ENCODE data around the gene THOC5. TPM values are rescaled to one million over a fixed set of nuclear protein-coding genes. Genes with fewer than 3 reads are reported as not detected.

The THOC5 gene
- total and polyA plus RNA-seq, 4 donors: 21.0 to 51.8 (median 27.9) TPM

DNA sequence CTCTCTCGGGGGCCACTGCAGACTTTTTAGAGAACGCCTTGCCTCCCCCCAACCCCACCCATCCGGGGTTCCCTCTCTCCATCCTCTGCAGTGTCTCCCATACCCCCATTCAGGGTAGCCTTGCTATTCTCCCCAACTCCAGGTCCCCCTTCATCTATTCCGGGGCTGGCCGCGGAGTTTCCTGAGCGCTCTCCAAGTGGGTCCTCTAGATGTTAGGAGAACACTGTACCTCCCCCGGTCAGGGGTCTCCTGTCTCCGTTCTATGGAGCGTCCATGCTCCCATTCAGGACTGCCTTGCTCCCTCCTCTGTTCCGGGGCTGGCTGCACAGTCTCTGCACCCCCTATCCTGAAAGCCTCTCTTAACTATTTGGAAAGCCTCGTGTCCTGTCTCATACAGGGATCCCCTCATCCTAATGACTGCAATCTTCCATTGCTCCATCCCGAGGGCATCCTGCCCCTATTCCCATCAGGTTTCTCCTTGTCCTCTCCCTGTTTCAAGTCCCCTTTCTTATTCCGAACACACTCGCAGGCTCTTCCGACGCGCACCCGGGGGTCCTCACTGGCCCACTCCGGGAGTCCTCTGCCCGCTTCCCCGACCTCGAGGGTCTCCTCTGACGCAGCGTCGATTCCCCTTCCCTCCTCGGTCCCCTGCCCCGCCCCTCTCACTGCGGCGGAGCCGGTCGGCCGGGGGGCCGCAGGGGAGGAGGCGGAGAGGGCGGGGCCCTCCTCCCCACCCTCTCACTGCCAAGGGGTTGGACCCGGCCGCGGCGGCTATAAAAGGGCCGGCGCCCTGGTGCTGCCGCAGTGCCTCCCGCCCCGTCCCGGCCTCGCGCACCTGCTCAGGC lies 73.9 kb downstream of the THOC5 start, which contains the start of gene NEFH:
NEFH (plus strand) TSS at position 802 of the 845 bp plus-strand sequence. CDS start 45 bp downstream, outside the sequence.
- WGBS, 2 donors: 7 to 8% methylated on average over 41 to 48 of the region's 48 CpGs
- DNase-seq: no peak
- no peak within 1 kb of the TSS for H3K4me3 ChIP-seq
- no peaks in the 10 kb centered on the region for H3K36me3 ChIP-seq (ENCODE audit: control insufficient read depth in 4 of 4, insufficient read depth in 4 of 4, low read length in 4 of 4)
- peaks cover 0 to 13% (median 0%) of the 10 kb centered on the region in 4 donors for H3K9me3 ChIP-seq (ENCODE audit: control insufficient read depth in 4 of 4, insufficient read depth in 3 of 4, low read length in 3 of 4)
- H3K27ac ChIP-seq (ENCODE audit: low read depth in 1 of 2, low read length in 1 of 2): no peak within 1 kb of the TSS
- no peak within 1 kb of the TSS for H3K9ac ChIP-seq (ENCODE audit: insufficient read depth in 1 of 2, low read length in 2 of 2)
- ATAC-seq (ENCODE audit: insufficient read depth, low FRiP score): no peak
- H3K4me1 ChIP-seq (ENCODE audit: control insufficient read depth in 5 of 5, insufficient read depth in 5 of 5, low read length in 5 of 5): peaks cover 0 to 25% (median 0%) of the 10 kb centered on the region in 5 donors
- H3K27me3 ChIP-seq (ENCODE audit: control insufficient read depth in 3 of 3, insufficient read depth in 3 of 3, low read length in 2 of 3): peaks cover 3 to 19% (median 17%) of the 10 kb centered on the region in 3 donors
- TF ChIP-seq, protein P1, sequence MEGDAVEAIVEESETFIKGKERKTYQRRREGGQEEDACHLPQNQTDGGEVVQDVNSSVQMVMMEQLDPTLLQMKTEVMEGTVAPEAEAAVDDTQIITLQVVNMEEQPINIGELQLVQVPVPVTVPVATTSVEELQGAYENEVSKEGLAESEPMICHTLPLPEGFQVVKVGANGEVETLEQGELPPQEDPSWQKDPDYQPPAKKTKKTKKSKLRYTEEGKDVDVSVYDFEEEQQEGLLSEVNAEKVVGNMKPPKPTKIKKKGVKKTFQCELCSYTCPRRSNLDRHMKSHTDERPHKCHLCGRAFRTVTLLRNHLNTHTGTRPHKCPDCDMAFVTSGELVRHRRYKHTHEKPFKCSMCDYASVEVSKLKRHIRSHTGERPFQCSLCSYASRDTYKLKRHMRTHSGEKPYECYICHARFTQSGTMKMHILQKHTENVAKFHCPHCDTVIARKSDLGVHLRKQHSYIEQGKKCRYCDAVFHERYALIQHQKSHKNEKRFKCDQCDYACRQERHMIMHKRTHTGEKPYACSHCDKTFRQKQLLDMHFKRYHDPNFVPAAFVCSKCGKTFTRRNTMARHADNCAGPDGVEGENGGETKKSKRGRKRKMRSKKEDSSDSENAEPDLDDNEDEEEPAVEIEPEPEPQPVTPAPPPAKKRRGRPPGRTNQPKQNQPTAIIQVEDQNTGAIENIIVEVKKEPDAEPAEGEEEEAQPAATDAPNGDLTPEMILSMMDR (IDR thresholded peaks at IDR 0.05; ENCODE audit: control extremely low read depth, extremely low read depth): no peak

DNA sequence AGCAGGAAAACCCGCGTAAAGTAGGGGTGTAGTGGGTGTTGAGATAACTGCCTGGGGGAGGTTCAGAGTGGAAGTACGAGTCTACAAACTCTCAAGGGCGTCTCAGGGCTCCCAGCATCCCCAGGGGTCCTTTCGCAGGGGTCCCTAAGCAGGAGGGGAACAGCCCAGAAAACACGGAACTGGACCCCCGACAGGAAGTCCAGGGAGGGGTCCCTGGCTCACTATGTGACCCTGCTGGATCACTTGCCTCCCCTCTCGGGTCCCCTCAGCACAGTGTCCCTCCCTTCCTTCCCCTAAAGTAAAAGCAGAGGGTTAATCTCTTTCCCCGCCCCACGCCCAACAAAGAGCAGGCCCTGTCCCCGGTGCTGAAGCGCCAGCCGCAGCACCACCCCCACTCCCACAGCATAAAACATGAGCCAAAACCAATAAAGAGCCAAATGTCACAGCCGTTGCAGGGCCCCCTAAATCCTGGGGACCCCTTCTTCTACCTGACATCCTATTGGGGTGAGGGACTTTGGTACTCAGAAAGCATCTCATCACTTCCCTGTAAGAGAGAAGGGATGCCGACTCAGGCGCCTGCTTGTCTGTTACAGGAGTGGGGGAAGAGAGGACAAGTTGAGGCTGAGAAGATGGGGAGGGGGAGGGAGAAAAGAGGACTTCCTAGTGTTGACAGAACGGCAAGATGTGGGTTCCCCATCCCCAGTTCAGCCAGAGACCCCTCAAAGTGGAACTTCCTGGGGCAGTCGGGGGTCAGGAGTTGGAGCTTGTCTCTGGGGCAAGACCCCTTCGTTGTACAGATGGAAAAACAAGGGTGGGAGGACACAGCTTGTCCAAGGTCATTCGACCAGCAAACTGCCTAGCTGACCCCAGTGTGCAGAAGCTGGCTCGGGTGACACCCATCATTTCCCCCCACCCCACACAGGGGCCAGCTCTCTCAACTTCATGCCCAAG lies 75.0 kb downstream of the THOC5 start:
- Histone ChIP-seq H3K4me1 (ENCODE audit: control insufficient read depth in 5 of 5, insufficient read depth in 5 of 5, low read length in 5 of 5) (peaks cover 0 to 25% (median 0%) of the 10 kb centered on the region in 5 donors), H3K4me3 (no peak overlapping the region), H3K9me3 (ENCODE audit: control insufficient read depth in 4 of 4, insufficient read depth in 3 of 4, low read length in 3 of 4) (peaks cover 0 to 16% (median 0%) of the 10 kb centered on the region in 4 donors), H3K27ac (ENCODE audit: low read depth in 1 of 2, low read length in 1 of 2) (no peak overlapping the region), H3K27me3 (ENCODE audit: control insufficient read depth in 3 of 3, insufficient read depth in 3 of 3, low read length in 2 of 3) (peaks cover 3 to 19% (median 17%) of the 10 kb centered on the region in 3 donors), H3K36me3 (ENCODE audit: control insufficient read depth in 4 of 4, insufficient read depth in 4 of 4, low read length in 4 of 4) (no peaks in the 10 kb centered on the region), H3K9ac (ENCODE audit: insufficient read depth in 1 of 2, low read length in 2 of 2) (no peak overlapping the region)
- TF ChIP-seq, protein P1 (IDR thresholded peaks at IDR 0.05; ENCODE audit: control extremely low read depth, extremely low read depth): no peak
- DNase-seq (peak; percentile 50 to 52 (median 51)), ATAC-seq (ENCODE audit: insufficient read depth, low FRiP score) (no peak)
- 8 to 10% methylated on average over 21 of the region's 21 CpGs for WGBS, 2 donors

DNA sequence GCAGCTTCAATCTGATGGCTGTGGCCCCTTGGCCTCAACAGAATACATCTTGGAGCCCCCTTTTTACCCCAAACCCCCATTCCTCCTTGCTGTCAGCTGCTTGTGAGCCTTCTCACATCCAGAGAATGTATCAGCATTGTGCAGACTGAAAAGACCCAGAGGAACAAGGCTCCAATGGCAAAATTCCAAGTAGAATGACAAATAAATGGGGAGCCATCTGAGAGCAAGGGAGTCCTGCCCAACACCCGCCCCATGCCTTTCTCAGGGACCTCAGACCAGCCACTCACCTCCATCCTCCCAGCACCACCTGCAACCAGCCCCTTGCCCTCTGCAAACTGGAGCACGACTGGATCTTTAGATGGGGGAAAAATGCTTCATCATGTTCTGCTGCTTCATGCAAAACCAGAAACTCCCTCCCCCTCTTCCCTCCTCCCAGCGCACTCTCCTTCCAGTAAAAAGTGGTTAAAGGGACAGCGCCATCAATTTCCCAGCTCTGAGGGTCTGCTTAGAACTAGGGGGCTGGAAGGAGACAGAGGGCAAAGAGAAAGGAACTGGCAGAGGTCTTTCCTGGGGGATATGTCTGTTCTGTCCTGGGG lies 75.7 kb downstream of the THOC5 start:
- no peak overlapping the region for H3K9ac ChIP-seq (ENCODE audit: insufficient read depth in 1 of 2, low read length in 2 of 2)
- no peaks in the 10 kb centered on the region for H3K36me3 ChIP-seq (ENCODE audit: control insufficient read depth in 4 of 4, insufficient read depth in 4 of 4, low read length in 4 of 4)
- WGBS, 2 donors: 15 to 25% methylated on average over 4 of the region's 4 CpGs
- TF ChIP-seq, protein P1 (IDR thresholded peaks at IDR 0.05; ENCODE audit: control extremely low read depth, extremely low read depth): no peak
- H3K4me3 ChIP-seq: no peak overlapping the region
- DNase-seq (no peak), ATAC-seq (ENCODE audit: insufficient read depth, low FRiP score) (no peak)
- peaks cover 0 to 25% (median 0%) of the 10 kb centered on the region in 5 donors for H3K4me1 ChIP-seq (ENCODE audit: control insufficient read depth in 5 of 5, insufficient read depth in 5 of 5, low read length in 5 of 5)
- H3K27ac ChIP-seq (ENCODE audit: low read depth in 1 of 2, low read length in 1 of 2): no peak overlapping the region
- peaks cover 3 to 19% (median 17%) of the 10 kb centered on the region in 3 donors for H3K27me3 ChIP-seq (ENCODE audit: control insufficient read depth in 3 of 3, insufficient read depth in 3 of 3, low read length in 2 of 3)
- H3K9me3 ChIP-seq (ENCODE audit: control insufficient read depth in 4 of 4, insufficient read depth in 3 of 4, low read length in 3 of 4): peaks cover 0 to 16% (median 0%) of the 10 kb centered on the region in 4 donors

All from lung (tissue), 12 donors.